GM13977 (cell line): ENCODE data around the gene TMEM179.

ENCODE experiments used
- DNase-seq: peaks from one replicate; pipeline ENCODE4 v3.0.0; 2012; ENCODE audit warnings: low spot score
- in situ Hi-C: fragments of 300-500 bp; cut with MboI; formaldehyde crosslinking; loops from one replicate; pipeline ENCODE4 v1.12.0; 2022; ENCODE audit warnings: low sequenced_read_pairs, low pct_unique_long_range_greater_than_20kb, mixed read lengths, inconsistent platforms; ENCODE audit not compliant: unreplicated experiment
- TF ChIP-seq, protein P1 (sequence below): IDR thresholded peaks from 2 replicates; pipeline ENCODE4 v1.5.1; 2012; ENCODE audit warnings: mild to moderate bottlenecking, control low read depth; ENCODE audit not compliant: insufficient read depth; ENCODE audit errors: extremely low read depth, missing control alignments

Gene TMEM179

DNA sequence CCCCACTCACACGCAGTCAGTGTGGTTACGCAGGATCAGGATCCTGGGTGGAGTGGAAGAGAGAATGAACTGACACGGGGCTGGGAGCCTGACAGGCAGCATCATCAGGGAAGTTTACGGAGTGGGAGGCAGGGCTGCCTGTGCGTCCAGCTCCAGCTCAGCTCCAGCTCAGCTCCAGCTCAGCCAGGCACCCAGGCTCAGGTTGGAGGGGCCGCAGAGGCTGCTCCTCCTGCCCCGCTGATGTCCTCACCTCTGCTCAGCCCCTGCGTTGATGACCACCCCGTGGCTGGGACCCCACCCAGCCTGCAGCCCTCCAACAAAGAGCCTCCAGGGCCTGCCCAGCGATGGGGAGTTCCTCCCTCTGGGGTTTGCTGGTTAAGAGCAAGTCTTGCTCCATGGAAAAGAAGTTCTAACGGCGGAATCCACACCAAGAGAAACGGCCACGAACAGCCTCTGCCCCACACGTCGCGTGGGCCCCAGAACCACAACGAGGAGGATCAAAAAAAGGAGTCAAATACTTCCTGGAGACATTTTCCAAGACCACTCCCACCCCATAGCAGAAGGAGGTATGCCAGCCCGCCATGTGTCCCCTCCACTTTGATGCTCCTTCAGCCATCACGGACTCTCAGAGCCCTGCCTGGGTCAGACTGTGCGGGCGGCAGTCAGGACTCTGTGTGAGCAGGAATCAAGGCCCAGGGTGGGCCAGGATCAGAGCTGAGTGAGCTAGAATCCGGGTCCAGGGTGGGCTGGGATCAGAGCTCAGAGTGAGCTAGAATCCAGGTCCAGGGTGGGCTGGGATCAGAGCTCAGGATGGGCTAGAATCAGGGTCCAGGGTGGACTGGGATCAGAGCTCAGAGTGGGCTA lies 42.7 kb downstream of the TMEM179 start:
- in situ Hi-C loops, result no loop called here
- DNase-seq, result no peak
- TF ChIP-seq, protein P1, sequence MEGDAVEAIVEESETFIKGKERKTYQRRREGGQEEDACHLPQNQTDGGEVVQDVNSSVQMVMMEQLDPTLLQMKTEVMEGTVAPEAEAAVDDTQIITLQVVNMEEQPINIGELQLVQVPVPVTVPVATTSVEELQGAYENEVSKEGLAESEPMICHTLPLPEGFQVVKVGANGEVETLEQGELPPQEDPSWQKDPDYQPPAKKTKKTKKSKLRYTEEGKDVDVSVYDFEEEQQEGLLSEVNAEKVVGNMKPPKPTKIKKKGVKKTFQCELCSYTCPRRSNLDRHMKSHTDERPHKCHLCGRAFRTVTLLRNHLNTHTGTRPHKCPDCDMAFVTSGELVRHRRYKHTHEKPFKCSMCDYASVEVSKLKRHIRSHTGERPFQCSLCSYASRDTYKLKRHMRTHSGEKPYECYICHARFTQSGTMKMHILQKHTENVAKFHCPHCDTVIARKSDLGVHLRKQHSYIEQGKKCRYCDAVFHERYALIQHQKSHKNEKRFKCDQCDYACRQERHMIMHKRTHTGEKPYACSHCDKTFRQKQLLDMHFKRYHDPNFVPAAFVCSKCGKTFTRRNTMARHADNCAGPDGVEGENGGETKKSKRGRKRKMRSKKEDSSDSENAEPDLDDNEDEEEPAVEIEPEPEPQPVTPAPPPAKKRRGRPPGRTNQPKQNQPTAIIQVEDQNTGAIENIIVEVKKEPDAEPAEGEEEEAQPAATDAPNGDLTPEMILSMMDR, result no peak

DNA sequence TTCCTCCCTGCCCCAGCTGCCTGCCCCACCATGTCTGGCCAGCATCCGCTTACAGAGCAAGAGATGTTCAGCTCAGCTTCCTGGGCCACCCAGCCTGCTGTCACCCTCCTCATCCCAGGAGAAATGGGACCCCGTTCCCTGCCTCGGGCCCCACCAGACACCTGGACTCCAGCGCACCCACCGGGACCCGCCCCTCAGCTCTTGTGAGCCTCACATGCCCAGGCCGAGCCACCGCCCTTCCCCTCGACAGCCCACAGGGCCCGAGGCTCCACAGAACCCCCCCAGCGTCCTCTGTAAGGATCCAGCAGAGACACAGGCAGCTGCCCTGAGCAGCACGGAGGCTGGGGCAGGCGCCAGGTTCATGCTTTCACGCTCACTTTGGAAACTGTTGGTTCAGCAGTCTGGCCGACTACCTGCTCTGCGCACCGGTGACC lies 43.4 kb downstream of the TMEM179 start:
- TF ChIP-seq, protein P1, result no peak
- DNase-seq, result no peak

DNA sequence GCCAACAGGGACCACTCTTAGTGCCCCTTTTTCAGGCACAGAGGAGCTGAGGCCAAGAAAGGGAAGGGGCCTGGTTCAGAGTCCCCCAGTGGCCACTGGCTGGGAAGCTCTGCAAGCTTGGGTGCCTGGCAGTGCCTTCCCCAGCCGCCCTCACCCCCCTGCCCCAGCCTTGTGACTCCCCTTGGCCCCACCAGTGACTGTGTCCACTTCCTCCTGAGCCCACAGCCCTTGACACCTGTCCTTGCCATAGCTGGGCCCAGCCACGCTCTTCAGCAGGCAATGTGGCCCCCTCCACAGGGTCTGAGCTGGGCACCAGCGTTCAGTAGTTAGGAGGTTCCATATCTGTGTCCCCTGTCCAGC lies 44.0 kb downstream of the TMEM179 start:
- TF ChIP-seq, protein P1, result no peak
- DNase-seq, result no peak
- in situ Hi-C loops, result no loop called here

More for the DNA sequence above, 43.4 kb downstream of the TMEM179 start:
- in situ Hi-C loops, result no loop called here

DNA sequence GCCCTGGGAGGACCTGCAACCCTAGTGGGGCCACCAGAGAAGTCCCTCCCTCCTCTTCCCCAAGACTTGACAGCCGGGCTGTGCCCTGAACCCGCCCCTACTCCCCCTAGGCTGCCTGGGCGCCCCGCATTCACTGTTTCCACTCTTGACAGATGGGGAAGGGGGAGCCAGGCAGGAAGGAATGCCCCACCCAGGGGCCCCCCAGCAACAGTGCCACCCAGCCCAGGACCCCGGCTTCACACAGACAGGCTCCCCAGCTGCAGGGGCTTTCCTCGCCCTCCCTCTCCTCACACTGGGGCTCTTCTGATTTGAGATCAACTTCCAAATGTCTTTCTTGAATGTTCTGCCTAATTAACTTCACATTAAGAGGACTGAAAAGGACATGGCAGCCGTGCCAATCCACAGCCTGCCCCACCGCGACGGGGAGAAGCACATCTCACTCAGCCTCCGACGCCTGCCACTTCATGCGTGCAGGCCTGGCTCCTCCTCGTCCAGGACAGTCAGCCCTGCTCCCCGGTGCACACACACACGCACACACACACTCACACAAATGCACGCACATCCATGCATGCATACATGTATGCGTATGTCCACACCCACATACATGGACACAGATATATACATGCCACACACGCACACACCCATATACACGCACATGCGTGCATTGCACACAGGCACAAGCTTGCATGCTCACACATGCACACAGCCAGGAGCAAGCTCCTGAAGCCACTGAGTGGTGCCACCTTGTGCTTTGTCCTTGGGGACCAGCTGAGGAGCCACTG lies 44.6 kb downstream of the TMEM179 start:
- in situ Hi-C loops, result no loop called here

DNA sequence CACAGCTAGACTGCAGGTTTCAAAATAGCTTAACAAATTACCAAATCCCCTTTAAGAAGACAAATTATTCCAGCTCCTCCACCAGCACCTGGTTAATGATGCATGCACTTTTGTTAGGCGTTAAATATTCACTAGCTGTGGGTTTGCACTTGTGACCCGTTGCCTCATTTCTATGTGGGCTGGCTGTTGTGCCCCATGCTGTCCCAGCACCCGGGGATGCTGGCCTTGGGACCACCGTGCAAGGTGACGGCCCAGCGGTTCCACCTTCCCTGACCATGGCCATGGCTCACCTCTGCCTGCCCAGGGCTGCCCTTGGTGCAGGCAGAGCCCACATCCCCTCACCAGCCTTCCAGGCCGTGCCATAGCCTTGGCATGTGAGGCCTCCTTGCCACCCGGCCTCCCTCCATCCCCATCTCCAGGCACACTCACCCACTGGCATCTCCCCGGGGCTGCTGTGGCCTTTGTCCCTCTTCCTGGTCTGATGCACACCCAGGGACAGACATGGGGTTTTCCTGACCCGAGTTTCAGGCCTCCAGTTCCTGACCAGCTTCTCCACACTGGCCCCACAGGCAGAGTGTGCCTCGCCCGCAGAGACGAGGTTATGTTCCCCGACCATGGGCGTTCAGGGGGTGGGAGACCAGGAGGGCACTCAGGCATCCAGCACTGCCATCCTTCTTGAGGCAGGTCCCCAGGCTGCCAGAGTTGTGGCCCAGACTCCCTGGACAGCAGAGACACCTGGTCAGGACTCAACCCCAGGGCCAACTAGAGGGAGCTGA lies 45.4 kb downstream of the TMEM179 start:
- no peak for DNase-seq
- in situ Hi-C loops, result no loop called here
- TF ChIP-seq, protein P1, result no peak

More for the DNA sequence above, 44.6 kb downstream of the TMEM179 start:
- TF ChIP-seq, protein P1, result no peak
- no peak for DNase-seq

DNA sequence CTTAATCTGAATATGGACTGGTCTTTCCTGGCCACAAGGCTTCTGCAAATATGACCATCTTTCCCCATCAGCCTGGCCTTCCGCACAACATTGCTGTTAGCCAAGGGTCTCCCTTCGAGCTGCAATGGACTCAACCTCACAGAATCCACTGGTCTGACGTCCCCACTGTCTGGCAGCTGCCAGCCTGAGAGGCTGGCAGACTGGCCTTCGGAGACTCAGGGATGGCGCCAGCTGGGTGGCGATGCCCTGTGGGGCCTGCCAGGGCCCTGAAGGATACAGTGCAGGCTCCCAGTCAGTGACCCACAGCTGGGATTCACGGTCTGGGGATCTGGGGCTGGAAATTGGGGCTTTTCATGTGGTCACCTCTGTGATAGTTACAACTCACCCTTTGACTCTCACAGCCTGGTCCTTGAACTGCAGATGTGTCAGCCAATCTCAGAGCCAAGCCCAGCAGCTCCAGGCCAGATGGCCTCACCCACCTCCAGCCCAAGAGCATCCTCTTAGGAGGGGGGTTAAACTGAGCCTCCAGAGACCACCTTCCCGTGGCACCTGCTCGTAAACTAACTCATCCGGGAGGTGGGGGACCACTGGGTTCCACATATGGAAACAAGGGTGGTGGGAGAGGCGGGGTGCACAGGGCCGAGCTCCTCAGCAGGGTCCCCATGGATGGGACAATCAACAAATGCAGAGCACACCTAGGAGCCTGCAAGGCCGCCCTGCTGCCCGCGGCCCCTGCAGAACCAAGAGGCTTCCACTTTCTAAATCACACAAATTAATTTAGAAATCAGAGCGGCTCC lies 46.1 kb downstream of the TMEM179 start:
- TF ChIP-seq, protein P1, result no peak
- no peak for DNase-seq
- in situ Hi-C loops, result no loop called here
